Tibial artery (tissue), 4 donors: ENCODE measurements around the gene WBP11.

ENCODE experiments used
- DNase-seq, 2 donors: peaks; one replicate each; pipeline ENCODE4 v3.0.0-alpha.2; 2019
- H3K27ac ChIP-seq, 2 donors: fragments of 200-600 bp; sonication (generic) in 1 of 2; 1 replicate in 1 of 2; 2 replicates in 1 of 2; pipeline ENCODE4 v1.5.1; 2018 to 2019; ENCODE audit warnings: mild to moderate bottlenecking in 1 of 2
- H3K27me3 ChIP-seq, 2 donors: fragments of 200-600 bp; sonication (generic) in 1 of 2; one replicate each; pipeline versions ENCODE4 v1.5.1 to v1.6.0; 2016 to 2019
- H3K36me3 ChIP-seq, 3 donors: fragments of 200-600 bp; sonication (generic) in 2 of 3; one replicate each; pipeline ENCODE4 v1.5.1; 2016 to 2019; ENCODE audit warnings: mild to moderate bottlenecking in 2 of 3
- H3K4me1 ChIP-seq, 4 donors: fragments of 200-600 bp; sonication (generic) in 2 of 4; 1 replicate in 3 of 4; 2 replicates in 1 of 4; pipeline ENCODE4 v1.5.1; 2016 to 2019
- H3K4me3 ChIP-seq, 2 donors: fragments of 200-600 bp; sonication (generic) in 1 of 2; 1 replicate in 1 of 2; 2 replicates in 1 of 2; pipeline ENCODE4 v1.5.1; 2018 to 2019; ENCODE audit warnings: mild to moderate bottlenecking in 2 of 2
- H3K9me3 ChIP-seq, 3 donors: fragments of 200-600 bp; sonication (generic) in 1 of 3; one replicate each; pipeline ENCODE4 v1.5.1; 2016 to 2019
- intact Hi-C: fragments of 100-400 bp; cut with DNase I; formaldehyde crosslinking; loops from one replicate; pipeline ENCODE4 v1.15.0; 2023; ENCODE audit warnings: low total_unique reads
- TF ChIP-seq, protein P1 (sequence below), 2 experiments: fragments of 200-600 bp in 1 of 2; fragments of 450-650 bp in 1 of 2; IDR thresholded peaks; one replicate each; pipeline ENCODE4 v1.5.1; 2017 to 2019; ENCODE audit warnings: antibody characterized with exemption in 2 of 2, mild to moderate bottlenecking in 1 of 2, moderate library complexity in 1 of 2

Gene WBP11

DNA sequence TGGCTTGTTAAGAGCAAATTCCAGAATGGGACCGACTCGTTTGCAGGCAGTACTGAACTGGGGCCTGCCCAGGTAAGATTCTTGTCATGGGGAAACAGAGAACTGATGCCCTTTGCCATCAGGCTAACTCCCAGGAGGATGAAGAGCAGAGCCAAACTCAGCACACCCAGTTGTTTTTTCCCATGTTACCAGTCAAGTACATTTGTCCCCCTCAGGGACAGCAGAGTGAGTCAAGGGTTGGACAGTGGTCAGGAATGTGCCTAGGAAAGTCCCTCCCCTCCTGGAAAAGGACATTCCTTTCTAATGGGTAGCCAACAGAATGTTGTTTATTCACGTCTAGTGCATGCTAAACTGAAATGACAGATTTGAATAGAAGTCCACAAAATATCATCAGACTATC, 38.5 kb upstream of the WBP11 start:
- H3K27ac ChIP-seq, result peak overlapping the region; percentile 80
- peak; percentile 80 to 90 for DNase-seq
- intact Hi-C loops, result loop anchor here (5.0 kb wide), 1 partner anchor 156 kb away; no protein-coding TSS in a partner anchor
- no peaks in the 10 kb centered on the region for H3K27me3 ChIP-seq
- no peaks in the 10 kb centered on the region for H3K36me3 ChIP-seq
- peaks cover 0 to 72% (median 38%) of the 10 kb centered on the region in 4 donors for H3K4me1 ChIP-seq
- peak overlapping the region; percentile 30 to 35 for H3K4me3 ChIP-seq
- no peaks in the 10 kb centered on the region for H3K9me3 ChIP-seq
- TF ChIP-seq, protein P1, sequence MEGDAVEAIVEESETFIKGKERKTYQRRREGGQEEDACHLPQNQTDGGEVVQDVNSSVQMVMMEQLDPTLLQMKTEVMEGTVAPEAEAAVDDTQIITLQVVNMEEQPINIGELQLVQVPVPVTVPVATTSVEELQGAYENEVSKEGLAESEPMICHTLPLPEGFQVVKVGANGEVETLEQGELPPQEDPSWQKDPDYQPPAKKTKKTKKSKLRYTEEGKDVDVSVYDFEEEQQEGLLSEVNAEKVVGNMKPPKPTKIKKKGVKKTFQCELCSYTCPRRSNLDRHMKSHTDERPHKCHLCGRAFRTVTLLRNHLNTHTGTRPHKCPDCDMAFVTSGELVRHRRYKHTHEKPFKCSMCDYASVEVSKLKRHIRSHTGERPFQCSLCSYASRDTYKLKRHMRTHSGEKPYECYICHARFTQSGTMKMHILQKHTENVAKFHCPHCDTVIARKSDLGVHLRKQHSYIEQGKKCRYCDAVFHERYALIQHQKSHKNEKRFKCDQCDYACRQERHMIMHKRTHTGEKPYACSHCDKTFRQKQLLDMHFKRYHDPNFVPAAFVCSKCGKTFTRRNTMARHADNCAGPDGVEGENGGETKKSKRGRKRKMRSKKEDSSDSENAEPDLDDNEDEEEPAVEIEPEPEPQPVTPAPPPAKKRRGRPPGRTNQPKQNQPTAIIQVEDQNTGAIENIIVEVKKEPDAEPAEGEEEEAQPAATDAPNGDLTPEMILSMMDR (IDR thresholded peaks at IDR 0.05), result no peak

DNA sequence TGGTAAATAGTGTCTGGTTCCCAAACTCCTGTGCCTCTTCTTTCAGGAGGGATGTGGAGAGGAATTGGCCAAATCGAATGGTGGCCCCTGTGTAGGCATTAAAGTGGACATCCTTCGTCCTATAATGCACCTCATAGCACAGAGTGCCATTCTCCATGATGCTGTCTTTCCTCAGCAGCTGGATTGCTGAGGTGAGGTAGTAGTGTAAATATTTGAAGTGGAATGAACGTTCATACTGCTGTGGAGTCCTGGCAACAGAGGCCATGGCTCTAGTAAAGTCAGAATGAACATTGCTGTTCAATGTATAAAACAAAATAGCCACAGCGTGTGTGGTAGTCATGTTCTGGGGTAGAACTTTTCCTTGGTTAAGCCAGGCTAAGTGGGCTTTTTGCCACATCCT, 37.3 kb upstream of the WBP11 start:
- intact Hi-C loops, result loop anchor here (5.0 kb wide), 1 partner anchor 157 kb away; no protein-coding TSS in a partner anchor
- TF ChIP-seq, protein P1 (IDR thresholded peaks at IDR 0.05), result no peak
- no peaks in the 10 kb centered on the region for H3K9me3 ChIP-seq
- no peak for DNase-seq
- H3K36me3 ChIP-seq, result no peaks in the 10 kb centered on the region
- H3K4me3 ChIP-seq, result no peak overlapping the region
- H3K27ac ChIP-seq, result peak overlapping the region; percentile 80
- H3K27me3 ChIP-seq, result no peaks in the 10 kb centered on the region
- H3K4me1 ChIP-seq, result peaks cover 0 to 72% (median 33%) of the 10 kb centered on the region in 4 donors

DNA sequence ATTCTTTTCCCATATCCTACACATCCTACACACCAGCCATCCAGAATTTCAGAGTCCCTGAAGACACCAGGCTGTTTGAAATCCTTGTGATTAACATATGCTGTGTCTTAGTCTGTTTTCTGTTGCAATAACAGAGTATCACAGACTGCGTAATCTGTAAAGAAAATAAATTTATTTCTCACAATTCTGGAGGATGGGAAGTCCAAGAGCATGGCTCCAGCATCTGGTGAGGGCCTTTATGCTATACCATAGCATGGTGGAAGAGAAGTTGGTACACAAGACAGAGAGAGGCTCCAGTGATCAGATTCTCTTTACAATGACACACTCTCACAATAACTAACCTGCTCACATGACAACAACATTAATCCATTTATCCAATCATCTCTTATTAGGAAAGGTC, 36.0 kb upstream of the WBP11 start:
- intact Hi-C loops, result no loop called here
- Histone ChIP-seq H3K36me3 (no peaks in the 10 kb centered on the region), H3K9me3 (no peaks in the 10 kb centered on the region), H3K4me3 (no peak overlapping the region), H3K4me1 (peaks cover 0 to 70% (median 33%) of the 10 kb centered on the region in 4 donors), H3K27me3 (no peaks in the 10 kb centered on the region), H3K27ac (peak overlapping the region in 1 of 2 donors; percentile 80)
- TF ChIP-seq, protein P1 (IDR thresholded peaks at IDR 0.05), result no peak
- no peak for DNase-seq

DNA sequence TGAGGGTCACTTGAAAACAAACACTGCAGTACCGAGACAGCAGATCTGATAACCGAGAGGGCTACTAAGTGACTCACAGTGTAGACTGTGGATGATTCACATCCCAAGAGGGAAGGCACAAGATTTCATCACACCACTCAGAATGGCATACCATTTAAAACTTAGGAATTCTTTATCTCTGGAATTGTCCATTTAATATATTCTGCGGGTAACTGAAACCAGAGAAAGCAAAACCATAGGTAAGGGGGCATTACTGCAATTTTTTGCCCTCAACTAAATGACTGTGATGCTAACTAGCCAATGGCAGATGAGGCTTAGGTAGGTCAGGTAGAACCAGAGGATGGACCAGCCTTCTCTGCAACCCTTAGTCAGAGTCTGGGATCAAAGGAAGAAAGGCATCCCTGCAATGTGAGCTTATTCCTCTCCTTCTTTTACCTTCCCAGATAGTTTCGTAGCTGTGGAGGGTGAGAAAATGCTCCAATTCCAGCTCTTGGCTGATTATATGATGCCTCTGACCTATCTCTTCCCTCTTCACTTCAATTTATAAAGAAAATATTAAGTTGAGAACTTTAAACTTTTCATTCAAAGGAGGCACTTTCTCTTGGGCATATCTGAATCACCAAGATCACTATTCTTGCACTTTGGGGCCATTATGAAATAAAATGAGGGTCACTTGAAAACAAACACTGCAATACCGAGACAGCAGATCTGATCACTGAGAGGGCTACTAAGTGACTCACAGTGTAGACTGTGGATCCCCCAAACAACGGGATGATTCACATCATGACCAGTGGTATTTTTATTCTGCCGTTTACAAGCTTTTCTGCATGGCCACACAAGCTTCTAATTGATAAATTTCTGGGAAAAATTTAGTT, 33.3 kb upstream of the WBP11 start:
- TF ChIP-seq, protein P1 (IDR thresholded peaks at IDR 0.05), result no peak
- peak overlapping the region in 1 of 2 donors; percentile 27 for H3K27ac ChIP-seq
- no peaks in the 10 kb centered on the region for H3K27me3 ChIP-seq
- H3K4me1 ChIP-seq, result peaks cover 0 to 44% (median 17%) of the 10 kb centered on the region in 4 donors
- H3K36me3 ChIP-seq, result no peaks in the 10 kb centered on the region
- no peak overlapping the region for H3K4me3 ChIP-seq
- intact Hi-C loops, result no loop called here
- peak in 1 of 2 donors; percentile 33 for DNase-seq
- H3K9me3 ChIP-seq, result no peaks in the 10 kb centered on the region

DNA sequence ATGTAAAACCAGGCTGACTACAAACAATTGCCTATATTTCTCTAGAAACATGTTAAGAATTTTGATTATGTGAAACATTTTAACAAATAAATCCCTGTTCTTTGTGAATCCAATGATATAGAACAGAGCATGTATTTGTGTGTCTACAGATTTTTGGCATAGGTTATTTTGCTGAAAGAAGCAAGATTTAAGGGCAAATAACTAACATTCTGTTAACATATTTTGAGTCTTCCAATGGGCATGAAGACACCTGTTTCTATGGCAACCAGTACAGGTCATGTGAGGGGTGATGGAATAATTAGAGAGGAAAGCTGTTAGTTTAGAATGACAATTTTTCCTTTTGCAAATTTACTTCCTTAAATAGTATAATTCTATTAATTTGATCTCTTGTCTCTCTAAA, 31.2 kb upstream of the WBP11 start:
- peaks cover 0 to 26% (median 0%) of the 10 kb centered on the region in 4 donors for H3K4me1 ChIP-seq
- H3K36me3 ChIP-seq, result no peaks in the 10 kb centered on the region
- H3K27ac ChIP-seq, result peak overlapping the region in 1 of 2 donors; percentile 17
- DNase-seq, result no peak
- H3K4me3 ChIP-seq, result no peak overlapping the region
- intact Hi-C loops, result no loop called here
- no peaks in the 10 kb centered on the region for H3K9me3 ChIP-seq
- no peaks in the 10 kb centered on the region for H3K27me3 ChIP-seq
- TF ChIP-seq, protein P1 (IDR thresholded peaks at IDR 0.05), result no peak
